HEK293 (cell line): Measurements from ENCODE around the gene TIMP2.

Source experiments
- CTCF ChIA-PET: fragments of 350-600 bp; formaldehyde crosslinking; extraction: SDS; loops from one replicate; lab custom pipeline; 2021; ENCODE audit warnings: antibody characterized with exemption; lab: Yijun Ruan, JAX
- POLR2A ChIA-PET: fragments of 300-600 bp; formaldehyde crosslinking; extraction: SDS; loops from one replicate; lab custom pipeline; 2020; ENCODE audit warnings: antibody characterized with exemption, inconsistent platforms; lab: Yijun Ruan, JAX
- H3K27ac ChIP-seq: fragments of 200-500 bp; sonication (Bioruptor generic); 2 replicates; pipeline ENCODE4 v1.5.1; 2014; ENCODE audit warnings: low read depth, low read length, control low read depth, inconsistent platforms; ENCODE audit errors: extremely low read depth
- H3K36me3 ChIP-seq, 2 experiments: fragments of 200-500 bp in 1 of 2; sonication (Bioruptor generic) in 1 of 2; 1 replicate in 1 of 2; 2 replicates in 1 of 2; pipeline ENCODE4 v1.5.1; 2014 to 2017; ENCODE audit warnings: inconsistent platforms in 2 of 2, low read length in 2 of 2; ENCODE audit not compliant: control insufficient read depth in 2 of 2, insufficient read depth in 1 of 2
- H3K4me1 ChIP-seq: fragments of 200-500 bp; sonication (Bioruptor generic); 2 replicates; pipeline ENCODE4 v1.5.1; 2014; ENCODE audit warnings: mild to moderate bottlenecking, low read length, inconsistent platforms; ENCODE audit not compliant: control insufficient read depth, insufficient read depth
- H3K4me3 ChIP-seq: 2 replicates; pipeline ENCODE4 v1.5.1; 2011; ENCODE audit warnings: low read depth, mild to moderate bottlenecking, control low read depth, low read length, moderate library complexity
- H3K9me3 ChIP-seq: fragments of 200-500 bp; sonication (Bioruptor generic); 2 replicates; pipeline ENCODE4 v1.5.1; 2014; ENCODE audit warnings: low read depth, low read length, inconsistent platforms; ENCODE audit not compliant: control insufficient read depth, insufficient read depth
- BCL11B ChIP-seq: fragments of 450-650 bp; formaldehyde crosslinking; IDR thresholded peaks from 2 replicates; pipeline ENCODE4 v1.5.1; 2016; ENCODE audit warnings: low read depth, missing biosample characterization, missing genetic modification characterization
- HOXA7 ChIP-seq: sonication (generic); formaldehyde crosslinking; IDR thresholded peaks from 2 replicates; pipeline ENCODE4 v1.8.1; 2022; ENCODE audit warnings: missing genetic modification reagents, borderline replicate concordance
- KLF16 ChIP-seq: fragments of 450-650 bp; formaldehyde crosslinking; IDR thresholded peaks from 2 replicates; pipeline ENCODE4 v1.5.1; 2017; ENCODE audit warnings: missing biosample characterization, missing genetic modification characterization
- MZF1 ChIP-seq: fragments of 450-650 bp; formaldehyde crosslinking; IDR thresholded peaks from 2 replicates; pipeline ENCODE4 v1.5.1; 2017; ENCODE audit warnings: missing biosample characterization, missing genetic modification characterization, borderline replicate concordance
- OVOL3 ChIP-seq: fragments of 450-650 bp; formaldehyde crosslinking; IDR thresholded peaks from 2 replicates; pipeline ENCODE4 v1.5.1; 2016; ENCODE audit warnings: missing biosample characterization, missing genetic modification characterization
- PRDM4 ChIP-seq: fragments of 450-650 bp; formaldehyde crosslinking; IDR thresholded peaks from 2 replicates; pipeline ENCODE4 v1.5.1; 2017; ENCODE audit warnings: missing biosample characterization, missing genetic modification characterization
- SP2 ChIP-seq: fragments of 450-650 bp; formaldehyde crosslinking; IDR thresholded peaks from 2 replicates; pipeline ENCODE4 v1.5.1; 2016; ENCODE audit warnings: missing biosample characterization, missing genetic modification characterization
- YY2 ChIP-seq: fragments of 450-650 bp; formaldehyde crosslinking; IDR thresholded peaks from 2 replicates; pipeline ENCODE4 v1.5.1; 2016; ENCODE audit warnings: missing biosample characterization, missing genetic modification characterization
- ZBTB1 ChIP-seq: fragments of 450-650 bp; formaldehyde crosslinking; IDR thresholded peaks from 2 replicates; pipeline ENCODE4 v1.5.1; 2016; ENCODE audit warnings: missing biosample characterization, missing genetic modification characterization
- ZFP37 ChIP-seq: fragments of 450-650 bp; formaldehyde crosslinking; IDR thresholded peaks from 2 replicates; pipeline ENCODE4 v1.5.1; 2016; ENCODE audit warnings: missing biosample characterization, missing genetic modification characterization
- ZNF112 ChIP-seq: fragments of 450-650 bp; formaldehyde crosslinking; IDR thresholded peaks from 2 replicates; pipeline ENCODE4 v1.5.0; 2017; ENCODE audit warnings: missing biosample characterization, missing genetic modification characterization
- ZNF114 ChIP-seq: fragments of 450-650 bp; formaldehyde crosslinking; IDR thresholded peaks from 2 replicates; pipeline ENCODE4 v1.5.0; 2017; ENCODE audit warnings: missing biosample characterization, missing genetic modification characterization
- ZNF16 ChIP-seq: fragments of 450-650 bp; formaldehyde crosslinking; IDR thresholded peaks from 2 replicates; pipeline ENCODE4 v1.5.1; 2016; ENCODE audit warnings: low read depth, missing biosample characterization, missing genetic modification characterization
- ZNF175 ChIP-seq: fragments of 450-650 bp; formaldehyde crosslinking; IDR thresholded peaks from 2 replicates; pipeline ENCODE4 v1.5.1; 2016; ENCODE audit warnings: missing biosample characterization, missing genetic modification characterization
- ZNF223 ChIP-seq: fragments of 450-650 bp; formaldehyde crosslinking; IDR thresholded peaks from 2 replicates; pipeline ENCODE4 v1.5.1; 2016; ENCODE audit warnings: missing biosample characterization, missing genetic modification characterization
- ZNF292 ChIP-seq: fragments of 450-650 bp; formaldehyde crosslinking; IDR thresholded peaks from 2 replicates; pipeline ENCODE4 v1.5.1; 2016; ENCODE audit warnings: low read depth, missing biosample characterization, missing genetic modification characterization, borderline replicate concordance
- ZNF433 ChIP-seq: fragments of 450-650 bp; formaldehyde crosslinking; IDR thresholded peaks from 2 replicates; pipeline ENCODE4 v1.5.1; 2016; ENCODE audit warnings: missing biosample characterization, missing genetic modification characterization, low read depth
- ZNF510 ChIP-seq: fragments of 450-650 bp; formaldehyde crosslinking; IDR thresholded peaks from 2 replicates; pipeline ENCODE4 v1.5.1; 2018; ENCODE audit warnings: mild to moderate bottlenecking, missing genetic modification characterization, missing biosample characterization; ENCODE audit not compliant: insufficient replicate concordance
- ZNF544 ChIP-seq: fragments of 450-650 bp; formaldehyde crosslinking; IDR thresholded peaks from 2 replicates; pipeline ENCODE4 v1.5.0; 2017; ENCODE audit warnings: missing biosample characterization, missing genetic modification characterization
- ZNF560 ChIP-seq: fragments of 450-650 bp; formaldehyde crosslinking; IDR thresholded peaks from 2 replicates; pipeline ENCODE4 v1.5.1; 2017; ENCODE audit warnings: missing biosample characterization, missing genetic modification characterization, borderline replicate concordance
- ZNF580 ChIP-seq: fragments of 450-650 bp; formaldehyde crosslinking; IDR thresholded peaks from 2 replicates; pipeline ENCODE4 v1.5.1; 2016; ENCODE audit warnings: missing biosample characterization, missing genetic modification characterization
- ZNF624 ChIP-seq: fragments of 450-650 bp; formaldehyde crosslinking; IDR thresholded peaks from 2 replicates; pipeline ENCODE4 v1.5.1; 2017; ENCODE audit warnings: missing biosample characterization, missing genetic modification characterization
- ZNF645 ChIP-seq: fragments of 450-650 bp; formaldehyde crosslinking; IDR thresholded peaks from 2 replicates; pipeline ENCODE4; 2016; ENCODE audit warnings: missing biosample characterization, missing genetic modification characterization
- ZNF654 ChIP-seq: fragments of 450-650 bp; formaldehyde crosslinking; IDR thresholded peaks from 2 replicates; pipeline ENCODE4 v1.5.1; 2016; ENCODE audit warnings: low read depth, missing biosample characterization, missing genetic modification characterization
- ZNF776 ChIP-seq: fragments of 450-650 bp; formaldehyde crosslinking; IDR thresholded peaks from 2 replicates; pipeline ENCODE4 v1.5.0; 2017; ENCODE audit warnings: missing biosample characterization, missing genetic modification characterization, borderline replicate concordance
- ZNF843 ChIP-seq: fragments of 450-650 bp; formaldehyde crosslinking; IDR thresholded peaks from 2 replicates; pipeline ENCODE4 v1.5.1; 2016; ENCODE audit warnings: missing biosample characterization, missing genetic modification characterization
- ZXDB ChIP-seq: fragments of 450-650 bp; formaldehyde crosslinking; IDR thresholded peaks from 2 replicates; pipeline ENCODE4 v1.5.1; 2016; ENCODE audit warnings: missing biosample characterization, missing genetic modification characterization
- TF ChIP-seq, protein P1 (sequence below): fragments of 450-650 bp; formaldehyde crosslinking; IDR thresholded peaks from 2 replicates; pipeline ENCODE4 v1.5.1; 2016; ENCODE audit warnings: missing biosample characterization, missing genetic modification characterization
- TF ChIP-seq, protein P2 (sequence below): fragments of 450-650 bp; IDR thresholded peaks from 2 replicates; pipeline ENCODE4 v1.5.1; 2018; ENCODE audit warnings: missing biosample characterization, mild to moderate bottlenecking, missing genetic modification characterization

Gene TIMP2

GRCh38 chr17:78923660-78924453 is 1.3 kb downstream of the TIMP2 start (continued):
- no peak for TF ChIP-seq ZNF645 (tag by site-specific recombination)
- TF ChIP-seq ZNF843 (tag by site-specific recombination), result no peak
- TF ChIP-seq ZNF510 (tag by site-specific recombination), result no peak
- no peak for TF ChIP-seq ZNF175 (tag by site-specific recombination)
- TF ChIP-seq ZNF580 (tag by site-specific recombination), result no peak
- TF ChIP-seq ZNF654, result no peak
- no peak for TF ChIP-seq MZF1 (tag by site-specific recombination)
- TF ChIP-seq, protein P1, sequence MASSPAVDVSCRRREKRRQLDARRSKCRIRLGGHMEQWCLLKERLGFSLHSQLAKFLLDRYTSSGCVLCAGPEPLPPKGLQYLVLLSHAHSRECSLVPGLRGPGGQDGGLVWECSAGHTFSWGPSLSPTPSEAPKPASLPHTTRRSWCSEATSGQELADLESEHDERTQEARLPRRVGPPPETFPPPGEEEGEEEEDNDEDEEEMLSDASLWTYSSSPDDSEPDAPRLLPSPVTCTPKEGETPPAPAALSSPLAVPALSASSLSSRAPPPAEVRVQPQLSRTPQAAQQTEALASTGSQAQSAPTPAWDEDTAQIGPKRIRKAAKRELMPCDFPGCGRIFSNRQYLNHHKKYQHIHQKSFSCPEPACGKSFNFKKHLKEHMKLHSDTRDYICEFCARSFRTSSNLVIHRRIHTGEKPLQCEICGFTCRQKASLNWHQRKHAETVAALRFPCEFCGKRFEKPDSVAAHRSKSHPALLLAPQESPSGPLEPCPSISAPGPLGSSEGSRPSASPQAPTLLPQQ (tag by site-specific recombination), result no peak
- no peak for TF ChIP-seq ZXDB (tag by site-specific recombination)
- TF ChIP-seq BCL11B (tag by site-specific recombination), result no peak
- no peak for TF ChIP-seq ZNF114
- TF ChIP-seq ZFP37 (tag by site-specific recombination), result no peak
- no peak for TF ChIP-seq YY2 (tag by site-specific recombination)
- TF ChIP-seq ZNF776, result no peak
- peak; percentile 31 for TF ChIP-seq SP2 (tag by site-specific recombination)
- no peak for TF ChIP-seq ZNF624
- TF ChIP-seq ZNF16, result no peak
- TF ChIP-seq KLF16 (tag by site-specific recombination), result no peak
- TF ChIP-seq HOXA7 (CRISPR knock-in tag), result no peak
- no peak for TF ChIP-seq ZNF560 (tag by site-specific recombination)
- TF ChIP-seq OVOL3 (tag by site-specific recombination), result no peak
- TF ChIP-seq ZNF544 (tag by site-specific recombination), result no peak
- no peak for TF ChIP-seq ZNF112
- no peak for TF ChIP-seq ZNF292
- TF ChIP-seq, all 188 proteins: peak for 15

GRCh38 chr17:78922816-78923498 is 2.2 kb downstream of the TIMP2 start:
- Histone ChIP-seq H3K4me3 (no peak overlapping the region), H3K36me3 (no peaks in the 10 kb centered on the region), H3K9me3 (no peaks in the 10 kb centered on the region), H3K4me1 (peaks cover 5% of the 10 kb centered on the region), H3K27ac (no peak overlapping the region)
- CTCF ChIA-PET, result interaction anchor here (0.6 to 1.5 kb wide), 3 partner anchors 28 to 57 kb away, joined by 3 read pairs; no protein-coding TSS in a partner anchor
- POLR2A ChIA-PET, result interaction anchor here (0.6 to 2.9 kb wide), 5 partner anchors 12 to 82 kb away, joined by 3 to 15 read pairs (median 3); no protein-coding TSS in a partner anchor
- TF ChIP-seq ZBTB1 (tag by site-specific recombination), result no peak
- TF ChIP-seq ZNF223 (tag by site-specific recombination), result no peak
- no peak for TF ChIP-seq ZNF433 (tag by site-specific recombination)
- no peak for TF ChIP-seq PRDM4
- TF ChIP-seq, protein P2, sequence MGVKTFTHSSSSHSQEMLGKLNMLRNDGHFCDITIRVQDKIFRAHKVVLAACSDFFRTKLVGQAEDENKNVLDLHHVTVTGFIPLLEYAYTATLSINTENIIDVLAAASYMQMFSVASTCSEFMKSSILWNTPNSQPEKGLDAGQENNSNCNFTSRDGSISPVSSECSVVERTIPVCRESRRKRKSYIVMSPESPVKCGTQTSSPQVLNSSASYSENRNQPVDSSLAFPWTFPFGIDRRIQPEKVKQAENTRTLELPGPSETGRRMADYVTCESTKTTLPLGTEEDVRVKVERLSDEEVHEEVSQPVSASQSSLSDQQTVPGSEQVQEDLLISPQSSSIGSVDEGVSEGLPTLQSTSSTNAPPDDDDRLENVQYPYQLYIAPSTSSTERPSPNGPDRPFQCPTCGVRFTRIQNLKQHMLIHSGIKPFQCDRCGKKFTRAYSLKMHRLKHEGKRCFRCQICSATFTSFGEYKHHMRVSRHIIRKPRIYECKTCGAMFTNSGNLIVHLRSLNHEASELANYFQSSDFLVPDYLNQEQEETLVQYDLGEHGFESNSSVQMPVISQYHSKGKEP (tag by site-specific recombination), result no peak
